Globus pallidus (tissue), 1 donor: ENCODE data around the gene PPCS.
"Not testable (repeated sequence)": the region's sequence is repeated elsewhere in the genome, so short reads cannot be mapped to it uniquely, and the experiment has no call there.

ENCODE experiments used
- DNase-seq: peaks from one replicate; pipeline ENCODE4 v3.0.0-alpha.2; 2015; ENCODE audit warnings: low spot score

The PPCS gene

GRCh38 chr1:42453386-42453785 is 3.0 kb upstream of the PPCS start:
- no peak for DNase-seq

DNA sequence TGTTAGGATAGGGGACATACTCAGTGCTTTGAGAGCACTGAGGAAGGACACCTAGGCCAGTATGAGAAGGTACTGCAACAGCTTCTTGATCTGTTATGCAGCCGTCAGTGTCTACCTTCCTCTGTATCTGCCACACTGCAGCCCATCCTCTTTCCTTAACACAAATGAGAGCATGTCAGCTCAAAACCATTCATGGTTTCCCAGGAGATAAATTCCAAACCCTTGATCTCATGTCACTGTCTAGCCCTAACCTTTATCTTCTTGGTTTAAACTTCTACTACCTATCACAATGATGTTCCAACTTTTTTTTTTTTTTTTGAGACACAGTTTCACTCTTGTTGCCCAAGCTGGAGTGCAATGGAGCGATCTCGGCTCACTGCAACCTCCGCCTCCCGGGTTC is 1.9 kb upstream of the PPCS start:
- no peak for DNase-seq

DNA sequence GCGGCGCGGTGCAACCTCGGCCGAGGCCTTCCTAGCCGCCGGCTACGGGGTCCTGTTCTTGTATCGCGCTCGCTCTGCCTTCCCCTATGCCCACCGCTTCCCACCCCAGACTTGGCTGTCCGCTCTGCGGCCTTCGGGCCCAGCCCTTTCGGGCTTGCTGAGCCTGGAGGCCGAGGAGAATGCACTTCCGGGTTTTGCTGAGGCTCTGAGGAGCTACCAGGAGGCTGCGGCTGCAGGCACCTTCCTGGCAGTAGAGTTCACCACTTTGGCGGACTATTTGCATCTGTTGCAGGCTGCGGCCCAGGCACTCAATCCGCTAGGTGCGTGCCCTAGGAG is 379 bp downstream of the PPCS start:
- peak; percentile 58 for DNase-seq

GRCh38 chr1:42461196-42461595 is 4.9 kb downstream of the PPCS start:
- DNase-seq, result no peak

GRCh38 chr1:42462828-42463763 is 6.8 kb downstream of the PPCS start, which contains the start of gene CCDC30:
CCDC30 (plus strand) TSS chr1:42463286; CDS start chr1:42480552, 17,266 bp downstream.
- DNase-seq, result peak; percentile 92

GRCh38 chr1:42463921-42464320 is 7.6 kb downstream of the PPCS start:
- DNase-seq, result no peak

DNA sequence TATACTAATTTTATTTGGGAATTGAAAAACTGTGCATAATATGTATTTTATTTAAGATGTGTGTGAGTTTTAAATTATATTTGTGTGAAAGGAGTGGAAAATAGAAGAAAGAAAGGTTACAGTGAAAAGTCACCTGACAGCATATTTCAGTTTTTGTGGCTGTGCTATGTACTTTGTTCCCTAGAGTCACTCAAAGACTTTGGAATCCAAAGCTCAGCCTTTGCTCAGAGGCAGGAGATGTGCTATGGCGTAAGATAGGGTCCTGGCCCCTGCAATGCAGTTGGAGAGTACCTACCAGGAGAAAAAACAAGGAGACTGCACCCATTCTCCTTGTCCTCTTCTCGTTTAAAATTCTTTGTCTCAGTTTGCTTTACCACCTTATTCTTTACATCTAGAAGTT is 9.7 kb downstream of the PPCS start:
- no peak for DNase-seq

DNA sequence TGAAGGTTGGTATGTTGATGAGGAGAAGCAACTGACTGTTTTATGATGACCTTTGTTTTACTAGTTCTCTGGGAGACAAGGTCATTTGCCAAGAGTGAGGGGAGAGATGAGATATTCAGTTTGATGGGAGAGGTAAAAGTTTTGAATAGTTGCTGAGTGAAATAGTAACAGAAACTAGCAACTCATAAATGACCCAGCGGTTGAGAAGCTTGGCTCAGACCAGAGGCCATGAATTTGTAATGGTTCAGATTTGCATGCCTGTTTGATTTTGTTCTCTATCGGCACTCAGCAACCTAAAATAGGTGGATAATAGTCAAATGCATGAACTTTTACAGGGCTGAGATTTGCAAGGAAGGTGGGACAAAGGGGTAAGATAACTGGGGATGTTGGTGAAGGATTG is 13.4 kb downstream of the PPCS start:
- DNase-seq, result no peak

DNA sequence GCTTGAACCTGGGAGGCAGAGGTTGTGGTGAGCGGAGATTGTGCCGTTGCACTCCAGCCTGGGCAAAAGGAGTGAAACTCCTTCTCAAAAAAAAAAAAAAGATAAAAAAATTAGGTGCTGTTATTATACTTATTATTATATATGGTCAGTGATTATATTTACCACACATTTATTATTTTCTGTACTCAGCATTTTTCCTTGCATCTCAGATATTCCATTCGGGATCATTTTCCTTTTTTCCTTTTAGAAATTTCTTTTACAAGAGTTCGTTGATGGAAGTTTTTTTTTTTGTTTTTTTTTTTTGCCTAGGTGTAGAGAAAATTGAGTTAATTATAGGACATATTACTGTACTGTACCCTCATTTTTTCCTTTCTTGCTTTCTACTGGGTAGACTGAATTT is 20.3 kb downstream of the PPCS start:
- DNase-seq, result no peak

GRCh38 chr1:42477354-42477753 is 21.0 kb downstream of the PPCS start:
- not testable (repeated sequence) for DNase-seq

DNA sequence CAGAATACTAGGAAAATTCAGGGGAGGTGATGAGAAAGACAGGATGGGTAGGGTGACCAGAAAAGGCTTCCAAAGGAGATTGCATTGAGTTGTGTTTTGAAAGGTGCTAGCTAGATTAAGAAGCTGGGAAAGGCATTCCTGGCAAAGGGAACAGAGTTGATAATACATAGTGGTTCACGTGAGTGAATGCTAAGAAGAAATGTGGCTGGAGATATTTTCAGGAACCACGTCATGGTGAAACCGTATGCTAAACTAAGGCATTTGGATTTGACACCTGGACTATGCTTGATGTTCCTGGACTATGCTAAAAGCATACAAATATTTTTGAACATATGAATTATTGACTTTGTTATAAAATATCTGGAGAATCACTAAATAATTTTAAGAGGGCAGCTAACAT is 21.4 kb downstream of the PPCS start:
- DNase-seq, result no peak

- DNase-seq, result no peak
Observed at GRCh38 chr1:42479621-42480020, 23.3 kb downstream of the PPCS start.

DNA sequence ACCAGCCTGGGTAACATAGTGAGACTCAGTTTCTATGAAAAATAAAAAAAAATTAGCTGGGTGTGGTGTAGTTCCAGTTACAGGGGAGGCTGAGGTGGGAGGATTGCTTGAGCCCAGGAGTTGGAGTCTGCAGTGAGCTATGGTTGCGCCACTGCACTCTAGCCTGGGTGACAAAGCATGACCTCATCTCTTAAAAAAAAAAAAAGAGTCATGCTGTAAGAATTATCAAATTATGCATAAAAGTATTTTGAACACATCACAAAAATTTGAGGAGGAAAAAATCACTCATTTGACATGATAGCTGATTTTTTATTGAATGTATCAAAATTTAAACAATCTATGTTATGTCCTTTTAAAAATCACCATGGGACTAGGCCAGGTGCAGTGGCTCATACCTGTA is 24.6 kb downstream of the PPCS start:
- no peak for DNase-seq

GRCh38 chr1:42482635-42483153 is 26.4 kb downstream of the PPCS start:
- no peak for DNase-seq

GRCh38 chr1:42484382-42484781 is 28.0 kb downstream of the PPCS start:
- DNase-seq, result no peak

- DNase-seq, result no peak
Observed at GRCh38 chr1:42490237-42490636, 33.9 kb downstream of the PPCS start.

GRCh38 chr1:42502031-42502430 is 45.7 kb downstream of the PPCS start:
- not testable (repeated sequence) for DNase-seq

DNA sequence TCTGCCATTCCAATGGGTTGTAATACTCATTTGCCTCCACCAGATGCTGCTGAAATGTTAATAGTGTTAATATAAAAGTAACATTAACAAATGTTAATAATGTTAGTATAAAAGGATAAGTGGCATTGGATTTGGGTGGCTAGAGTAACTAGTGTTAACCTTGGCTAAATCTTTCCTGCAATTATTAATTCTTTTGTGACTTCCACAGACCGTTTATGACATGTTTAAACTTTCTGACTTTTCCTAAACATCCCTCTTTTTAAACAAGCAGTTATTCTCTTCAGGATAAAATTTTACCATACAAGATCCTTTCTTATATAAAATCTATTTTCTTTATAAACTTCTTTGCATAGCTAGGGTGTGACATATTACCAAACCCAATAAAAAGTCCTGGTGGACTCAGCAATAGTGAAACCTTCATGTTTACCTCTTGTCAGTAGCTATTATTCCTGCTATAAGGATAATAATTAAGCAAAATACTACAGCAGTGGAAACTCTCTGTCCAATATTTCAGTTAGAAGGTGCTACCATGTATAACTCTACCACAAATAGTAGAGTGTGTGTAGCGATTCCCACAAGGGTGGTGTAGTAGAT is 48.3 kb downstream of the PPCS start:
- DNase-seq, result no peak

DNA sequence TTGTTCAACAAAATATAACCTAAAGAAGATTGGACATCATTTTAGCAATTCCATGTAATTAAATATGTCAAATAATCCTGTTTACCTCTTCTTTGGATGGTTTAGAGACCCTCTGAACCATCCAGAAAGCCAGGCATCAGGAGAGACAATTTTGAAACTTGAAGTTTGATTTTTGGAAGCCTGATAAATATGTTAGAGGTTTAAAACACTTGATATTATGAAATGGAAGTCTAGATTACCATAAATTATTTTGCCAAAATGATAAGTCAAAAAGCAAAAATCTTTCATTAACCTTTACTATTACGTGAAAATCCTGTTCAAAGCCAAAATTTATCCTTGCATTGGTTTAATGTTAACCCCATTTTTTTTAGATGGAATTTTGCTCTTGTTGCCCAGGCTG is 50.2 kb downstream of the PPCS start:
- no peak for DNase-seq
